Neural cell (in vitro differentiated cells): ENCODE measurements around the gene PRKG1.

ENCODE experiments used
- CTCF ChIP-seq: fragments of 450-650 bp; IDR thresholded peaks from 2 replicates; pipeline ENCODE4 v1.5.1; 2014; ENCODE audit warnings: antibody characterized with exemption, mild to moderate bottlenecking, moderate library complexity; ENCODE audit not compliant: poor library complexity, severe bottlenecking
- EP300 ChIP-seq: fragments of 450-650 bp; conservative IDR thresholded peaks from 2 replicates; pipeline ENCODE4 v1.6.1; 2014; ENCODE audit warnings: antibody characterized with exemption, mild to moderate bottlenecking, moderate library complexity; ENCODE audit not compliant: poor library complexity, severe bottlenecking
- EZH2 ChIP-seq: fragments of 200-600, 300-800 bp; shearing (Covaris generic), sonication (generic); IDR thresholded peaks from 2 replicates; pipeline ENCODE4 v1.6.1; 2014; ENCODE audit warnings: antibody characterized with exemption, low read length, borderline replicate concordance, mild to moderate bottlenecking; ENCODE audit not compliant: insufficient read depth, poor library complexity, severe bottlenecking
- POLR2AphosphoS5 ChIP-seq: IDR thresholded peaks from 2 replicates; pipeline ENCODE4 v1.6.1; 2012
- REST ChIP-seq: IDR thresholded peaks from 2 replicates; pipeline ENCODE4 v1.6.1; 2012; ENCODE audit warnings: borderline replicate concordance

- TF ChIP-seq EZH2 = no peak
- no peak for TF ChIP-seq CTCF
- no peak for TF ChIP-seq EP300
- no peak for TF ChIP-seq POLR2AphosphoS5
- no peak for TF ChIP-seq REST
Observed at GRCh38 chr10:52332815-52333214, 1258.5 kb downstream of the PRKG1 start.
